B cell (primary cell): ENCODE data around the gene DLG3. TPM values are rescaled to one million over a fixed set of nuclear protein-coding genes. Genes with fewer than 3 reads are reported as not detected.
"Not testable (repeated sequence)": the region's sequence is repeated elsewhere in the genome, so short reads cannot be mapped to it uniquely, and the experiment has no call there.

Source experiments
- ATAC-seq: fragments of 200-7000 bp; cut with Tn5 transposase; one replicate; pipeline ENCODE4 v1.10.0; 2021; ENCODE audit warnings: low read depth, mild to moderate bottlenecking, moderate number of reproducible peaks, moderate library complexity
- CTCF ChIA-PET: fragments of 350-600 bp; sonication (Branson Sonifier 250); formaldehyde crosslinking; loops from one replicate; lab custom pipeline; 2021; ENCODE audit warnings: antibody characterized with exemption, inconsistent platforms; lab: Charles Lee
- POLR2A ChIA-PET: fragments of 350-600 bp; sonication (Branson Sonifier 250); formaldehyde crosslinking; loops from one replicate; lab custom pipeline; 2021; ENCODE audit warnings: antibody characterized with exemption; lab: Charles Lee
- DNase-seq: peaks from one replicate; pipeline ENCODE4 v3.0.0; 2013
- H2AFZ ChIP-seq: 2 replicates; pipeline ENCODE4 v1.6.1; 2012; ENCODE audit warnings: mild to moderate bottlenecking, low read depth, low read length; ENCODE audit not compliant: insufficient read depth, poor library complexity, severe bottlenecking
- H3K27ac ChIP-seq, 2 donors: 1 replicate in 1 of 2; 2 replicates in 1 of 2; pipeline ENCODE4 v1.5.1; 2012 to 2013; ENCODE audit warnings: low read length in 2 of 2, mild to moderate bottlenecking in 2 of 2, moderate library complexity in 1 of 2
- H3K27me3 ChIP-seq, 4 experiments: fragments of 200-600 bp in 1 of 4; sonication (generic) in 1 of 4; replicated peaks in 1 of 4; 1 replicate in 2 of 4; 2 replicates in 2 of 4; pipeline versions ENCODE4 v1.6.1 to v1.7.0; 2013 to 2016; ENCODE audit warnings: low read length in 3 of 4, mild to moderate bottlenecking in 2 of 4, mixed read lengths in 1 of 4, moderate library complexity in 1 of 4; ENCODE audit not compliant: insufficient read depth in 4 of 4, control insufficient read depth in 3 of 4; ENCODE audit errors: control extremely low read depth in 1 of 4
- H3K36me3 ChIP-seq, 2 experiments: replicated peaks in 1 of 2; 1 replicate in 1 of 2; 2 replicates in 1 of 2; pipeline versions ENCODE4 v1.6.1 to v1.7.1; 2013; ENCODE audit warnings: low read length in 1 of 2; ENCODE audit not compliant: insufficient read depth in 2 of 2, control insufficient read depth in 1 of 2; ENCODE audit errors: control extremely low read depth in 1 of 2, extremely low read depth in 1 of 2
- H3K4me1 ChIP-seq, 2 donors: fragments of 200-600 bp in 1 of 2; sonication (generic) in 1 of 2; 1 replicate in 1 of 2; 2 replicates in 1 of 2; pipeline versions ENCODE4 v1.5.1 to v1.6.1; 2013 to 2017; ENCODE audit warnings: low read length in 2 of 2; ENCODE audit not compliant: control insufficient read depth in 2 of 2, insufficient read depth in 2 of 2
- H3K4me2 ChIP-seq: replicated peaks from 2 replicates; pipeline ENCODE3; 2012; ENCODE audit warnings: mild to moderate bottlenecking, low read depth, low read length; ENCODE audit not compliant: poor library complexity, severe bottlenecking
- H3K4me3 ChIP-seq, 5 experiments: fragments of 200-600 bp in 1 of 5; sonication (generic) in 1 of 5; 1 replicate in 3 of 5; 2 replicates in 2 of 5; pipeline versions ENCODE4 v1.5.1 to v1.7.0; 2011 to 2016; ENCODE audit warnings: low read length in 4 of 5, mild to moderate bottlenecking in 4 of 5, low read depth in 2 of 5, control low read depth in 1 of 5, moderate library complexity in 1 of 5; ENCODE audit not compliant: insufficient read depth in 1 of 5; ENCODE audit errors: control extremely low read depth in 1 of 5, extremely low read depth in 1 of 5
- H3K79me2 ChIP-seq: fragments of 200-600 bp; sonication (generic); one replicate; pipeline ENCODE4 v1.6.0; 2016; ENCODE audit warnings: low read length; ENCODE audit not compliant: control insufficient read depth, insufficient read depth
- H3K9ac ChIP-seq: fragments of 200-600 bp; sonication (generic); 2 replicates; pipeline ENCODE4 v1.6.1; 2017; ENCODE audit warnings: mild to moderate bottlenecking, low read length, moderate library complexity
- H3K9me3 ChIP-seq, 3 donors: one replicate each; pipeline versions ENCODE4 v1.6.1 to v1.7.1; 2013; ENCODE audit warnings: low read length in 2 of 3; ENCODE audit not compliant: control insufficient read depth in 2 of 3, insufficient read depth in 1 of 3; ENCODE audit errors: control extremely low read depth in 1 of 3
- H4K20me1 ChIP-seq: 2 replicates; pipeline ENCODE4 v1.6.0; 2012; ENCODE audit warnings: mild to moderate bottlenecking, low read length; ENCODE audit not compliant: insufficient read depth, control insufficient read depth, poor library complexity, severe bottlenecking
- H3K27ac Mint-ChIP-seq: one replicate; pipeline ENCODE4 v1.8.0; 2021; ENCODE audit warnings: mixed read lengths
- H3K27me3 Mint-ChIP-seq: one replicate; pipeline ENCODE4 v1.8.0; 2021; ENCODE audit warnings: mixed read lengths
- H3K4me1 Mint-ChIP-seq: one replicate; pipeline ENCODE4 v1.8.0; 2021; ENCODE audit warnings: mixed read lengths
- H3K4me3 Mint-ChIP-seq: one replicate; pipeline ENCODE4 v1.8.0; 2021; ENCODE audit warnings: mixed read lengths
- H3K9me3 Mint-ChIP-seq: one replicate; pipeline ENCODE4 v1.8.0; 2022; ENCODE audit warnings: mixed read lengths; ENCODE audit not compliant: insufficient read depth
- CTCF ChIP-seq: fragments of 200-600 bp; IDR thresholded peaks from one replicate; pipeline ENCODE4 v1.8.0; 2022; ENCODE audit warnings: antibody characterized with exemption, mild to moderate bottlenecking
- EZH2 ChIP-seq: IDR thresholded peaks from 2 replicates; pipeline ENCODE4 v1.6.1; 2012; ENCODE audit warnings: borderline replicate concordance, low read depth, mild to moderate bottlenecking, moderate library complexity, low read length; ENCODE audit not compliant: insufficient read depth, poor library complexity, severe bottlenecking
- WGBS: methylation state at CpG from one replicate; pipeline ENCODE4 v1.1.5; 2013; ENCODE audit warnings: missing lambda C conversion rate; ENCODE audit not compliant: insufficient coverage; 5-methylcytosine and 5-hydroxymethylcytosine counted together
- intact Hi-C: fragments of 100-400 bp; cut with micrococcal nuclease; formaldehyde crosslinking; loops from one replicate; pipeline ENCODE4 v1.10.0; 2022
- polyA plus RNA-seq: library from polyadenylated mRNA; depleted of rRNA; stranded (reverse); fragments of >200 nt; gene quantifications from 2 replicates; pipeline ENCODE4 v1.2.3, GENCODE V29; 2012
- total RNA-seq, 2 donors: library from RNA; stranded (reverse); fragments of 120-200 nt in 1 of 2; gene quantifications; 1 replicate in 1 of 2; 2 replicates in 1 of 2; pipeline versions ENCODE4 v1.2.3 to v1.2.4, GENCODE V29; 2013 to 2022

Gene DLG3
- total and polyA plus RNA-seq, 2 donors (not counting 1 experiment from before 2014, with no cell fraction given) = 1.5 to 6.9 TPM

- H3K9me3 ChIP-seq, H3K9ac ChIP-seq, H4K20me1 ChIP-seq, H3K27ac Mint-ChIP-seq, H3K4me2 ChIP-seq, ATAC-seq, DNase-seq, H3K4me1 ChIP-seq, H3K27me3 Mint-ChIP-seq, H2AFZ ChIP-seq, H3K79me2 ChIP-seq, H3K9me3 Mint-ChIP-seq, H3K4me3 ChIP-seq, H3K36me3 ChIP-seq, POLR2A ChIA-PET, intact Hi-C loops, H3K27ac ChIP-seq, H3K4me1 Mint-ChIP-seq, CTCF ChIA-PET, H3K4me3 Mint-ChIP-seq, H3K27me3 ChIP-seq: not testable (repeated sequence)
- no CpG with 5 or more reads among the region's 1 CpG for WGBS
Observed at GRCh38 chrX:70515692-70516091, 71.1 kb downstream of the DLG3 start.

- DNase-seq = no peak
- TF ChIP-seq EZH2 (no peak), CTCF (no peak)
- Mint-ChIP-seq H3K9me3 (no peaks in the 10 kb centered on the region), H3K4me3 (no peak overlapping the region), H3K4me1 (peaks cover 5% of the 10 kb centered on the region), H3K27me3 (no peaks in the 10 kb centered on the region), H3K27ac (no peak overlapping the region)
- H3K4me1 ChIP-seq = no peaks in the 10 kb centered on the region
- no peak for ATAC-seq
- ChIA-PET CTCF (no interaction called here), POLR2A (no interaction called here)
- H4K20me1 ChIP-seq = no peaks in the 10 kb centered on the region
- H3K27ac ChIP-seq = no peak overlapping the region
- no peaks in the 10 kb centered on the region for H3K79me2 ChIP-seq
- no peaks in the 10 kb centered on the region for H3K27me3 ChIP-seq
- no peak overlapping the region for H2AFZ ChIP-seq
- H3K4me2 ChIP-seq = no peak overlapping the region
- WGBS = 100% methylated on average over 1 of the region's 8 CpGs
- intact Hi-C loops = no loop called here
- peaks cover 0 to 3% (median 0%) of the 10 kb centered on the region in 3 donors for H3K9me3 ChIP-seq
- H3K4me3 ChIP-seq = no peak overlapping the region
- no peaks in the 10 kb centered on the region for H3K36me3 ChIP-seq
- H3K9ac ChIP-seq = no peak overlapping the region
Observed at GRCh38 chrX:70525733-70526132, 81.1 kb downstream of the DLG3 start.
